M059J (cell line): Measurements from ENCODE around the gene BCHE. TPM values are rescaled to one million over a fixed set of nuclear protein-coding genes. Genes with fewer than 3 reads are reported as not detected.
A peak's percentile ranks its signal among the peaks of the same experiment; 100 is the strongest.

Source experiments
- DNase-seq: peaks from one replicate; pipeline ENCODE4 v3.0.0-alpha.2; 2012; ENCODE audit warnings: low read depth
- total RNA-seq: library from RNA; depleted of rRNA; stranded (reverse); fragments of >200 nt; shearing (Covaris generic); gene quantifications from 2 replicates; pipeline ENCODE4 v1.2.3, GENCODE V29; 2014

BCHE gene
- total RNA-seq, 1 experiment from 2014 or later, result 4.0 TPM

DNA sequence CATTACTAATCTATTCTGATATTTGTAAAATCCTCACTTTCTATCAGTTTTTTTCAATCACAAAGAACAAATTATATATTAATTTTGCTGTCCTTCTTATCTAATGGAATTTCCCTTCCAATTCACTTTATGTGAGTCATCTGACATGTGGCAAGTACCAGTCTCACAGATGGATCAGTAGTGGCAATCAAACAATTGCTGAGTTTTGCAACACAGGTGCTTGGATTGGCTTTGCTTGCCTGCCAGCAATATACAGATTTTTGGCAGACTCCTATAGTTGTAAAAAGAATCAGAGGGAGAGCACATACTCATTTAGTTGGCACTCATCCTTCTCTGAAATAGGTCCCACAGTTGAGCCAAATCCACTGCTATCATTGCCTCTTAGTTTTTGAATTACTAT is 83.7 kb downstream of the BCHE start:
- peak; percentile 2 for DNase-seq

DNA sequence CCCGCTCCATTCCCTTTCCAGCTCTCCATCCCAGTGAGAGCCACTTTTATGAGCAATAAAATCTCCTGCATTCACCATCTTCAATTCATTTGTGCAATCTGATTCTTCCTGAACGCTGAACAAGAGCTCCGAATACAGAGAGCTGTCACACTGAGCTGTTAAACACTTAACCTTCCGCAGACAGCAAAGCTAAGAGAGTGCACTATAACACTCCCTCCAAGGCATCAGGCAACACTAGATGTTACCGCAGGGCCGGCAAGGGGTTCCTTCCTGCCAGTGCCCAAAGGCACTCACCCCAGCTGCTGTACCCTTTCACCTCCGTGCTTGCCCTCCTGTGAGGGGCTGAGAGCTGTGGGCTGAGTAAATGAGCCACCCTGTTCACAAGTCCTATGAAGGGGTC is 85.6 kb downstream of the BCHE start:
- DNase-seq, result no peak

DNA sequence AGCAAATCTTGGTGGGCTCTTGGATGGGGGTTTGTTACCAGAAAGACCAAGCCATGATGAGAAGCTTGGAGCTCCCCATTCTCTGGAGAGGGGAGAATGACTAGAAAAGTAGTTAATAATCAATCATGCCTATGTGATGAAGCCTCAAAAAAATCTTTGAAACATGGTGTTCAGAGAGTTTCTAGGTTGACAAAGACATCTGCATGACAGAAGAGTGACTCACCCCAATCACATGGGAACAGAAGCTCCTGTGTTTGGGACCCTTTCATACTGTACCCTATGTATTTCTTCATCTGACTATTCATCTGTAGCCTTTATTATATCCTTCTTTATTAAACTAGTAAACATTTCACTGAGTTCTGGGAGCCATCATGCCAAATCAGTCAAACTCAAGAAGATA is 87.4 kb downstream of the BCHE start:
- DNase-seq, result no peak

DNA sequence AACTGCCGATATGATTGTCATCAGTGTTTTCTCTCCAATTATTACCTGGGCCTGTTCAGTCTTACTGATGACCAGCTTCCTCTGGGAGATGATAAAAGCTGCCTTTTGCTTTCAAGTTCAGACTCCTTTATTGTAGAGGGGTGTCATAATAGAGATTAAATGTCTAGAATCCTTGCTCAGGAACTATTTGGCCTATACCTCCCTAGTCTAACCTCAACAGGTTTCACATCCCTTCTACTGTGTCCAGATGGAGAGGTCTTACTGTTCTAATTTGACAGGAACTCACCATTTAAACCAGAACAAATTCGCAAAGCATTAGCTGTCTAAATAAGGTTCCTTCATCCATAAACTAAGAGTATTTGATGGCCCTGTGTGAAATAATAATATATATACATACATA is 88.0 kb downstream of the BCHE start:
- DNase-seq, result no peak

DNA sequence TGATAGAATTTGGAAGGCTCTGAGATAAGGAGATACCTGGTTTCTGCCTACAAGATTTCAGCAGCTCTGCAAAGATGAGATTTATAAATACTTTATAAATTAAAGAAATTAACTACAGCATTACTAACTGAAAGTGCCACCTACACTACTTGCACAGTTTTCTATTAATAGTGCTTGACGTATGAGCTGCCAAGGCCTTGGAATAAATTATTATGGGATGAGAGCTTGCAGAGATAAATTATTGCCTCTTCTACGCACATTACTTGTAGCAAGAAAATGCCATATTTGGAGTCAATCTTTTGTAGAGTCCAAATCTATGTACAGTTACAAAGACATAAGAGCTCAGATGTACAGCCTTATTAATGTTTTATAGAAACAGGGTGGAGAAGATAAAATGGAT is 89.1 kb downstream of the BCHE start:
- DNase-seq, result no peak

DNA sequence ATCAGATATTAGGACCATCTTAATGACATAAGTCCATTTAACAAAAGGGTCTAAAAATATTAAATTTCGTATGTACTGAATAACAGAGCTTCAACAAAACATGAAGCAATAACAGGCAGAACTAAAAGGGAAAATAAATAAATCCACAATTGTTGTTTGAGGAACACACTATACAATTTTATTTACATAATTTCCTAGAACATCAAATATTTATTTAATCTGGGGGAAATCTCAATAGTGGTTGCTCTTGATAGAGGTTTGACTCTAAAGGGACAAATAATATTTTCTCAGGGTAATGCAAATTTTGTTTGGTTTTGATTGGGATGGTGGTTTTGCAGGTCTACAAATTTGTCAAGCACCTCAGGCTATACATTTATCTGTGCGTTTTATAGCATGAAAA is 90.3 kb downstream of the BCHE start:
- DNase-seq, result no peak

DNA sequence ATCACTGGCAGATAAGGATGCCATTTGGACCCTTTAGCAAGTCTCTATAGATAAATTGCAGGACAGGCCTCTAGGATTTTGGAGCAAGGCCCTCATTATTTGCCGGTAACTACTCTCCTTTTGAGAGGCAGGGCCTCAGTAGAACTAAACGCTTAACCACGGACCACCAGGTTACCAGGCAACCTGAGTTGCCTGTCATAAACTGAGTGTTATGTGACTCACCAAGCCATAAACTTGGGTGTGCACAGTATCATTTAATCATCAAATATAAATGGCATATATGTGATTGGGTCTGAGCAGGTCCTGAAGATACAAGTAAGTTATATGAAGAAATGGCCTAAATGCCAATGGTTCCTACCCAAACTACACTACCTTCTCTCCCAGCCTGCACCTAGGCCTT is 93.2 kb downstream of the BCHE start:
- DNase-seq, result peak; percentile 3

DNA sequence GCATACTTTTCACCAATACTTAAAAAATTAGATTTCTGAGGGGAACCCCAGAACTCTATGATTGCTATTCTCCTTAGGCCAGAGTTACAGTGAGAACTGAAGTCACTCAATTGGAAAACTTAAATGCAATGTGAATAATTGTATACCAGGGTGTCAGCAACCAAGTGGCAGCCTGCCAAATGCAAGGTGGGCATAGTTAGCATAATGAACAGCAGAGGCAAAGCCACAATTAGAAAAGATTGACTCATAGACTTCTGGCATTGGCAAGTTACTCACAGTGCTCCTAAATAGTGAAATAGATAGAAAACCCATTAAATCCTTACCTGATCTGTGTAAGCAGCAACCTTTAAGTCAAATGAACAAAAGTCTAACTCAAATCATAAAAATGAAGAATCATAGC is 94.9 kb downstream of the BCHE start:
- DNase-seq, result peak; percentile 10

DNA sequence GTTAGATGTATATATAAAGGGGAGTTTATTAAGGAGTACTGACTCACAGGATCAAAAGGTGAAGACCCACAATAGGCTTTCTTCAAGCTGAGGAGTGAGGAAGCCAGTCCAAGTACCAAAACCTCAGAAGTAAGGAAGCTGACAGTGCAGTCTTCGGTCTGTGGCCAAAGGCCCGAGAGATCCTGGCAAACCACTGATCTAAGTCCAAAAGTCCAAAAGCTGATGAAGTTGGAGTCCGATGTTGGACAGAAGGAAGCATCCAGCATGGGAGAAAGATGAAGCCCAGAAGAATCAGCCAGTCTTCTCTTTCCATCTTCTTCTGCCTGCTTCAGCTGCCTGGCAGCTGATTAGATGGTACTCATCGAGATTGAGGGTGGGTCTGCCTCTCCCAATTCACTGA is 107.5 kb downstream of the BCHE start:
- no peak for DNase-seq

DNA sequence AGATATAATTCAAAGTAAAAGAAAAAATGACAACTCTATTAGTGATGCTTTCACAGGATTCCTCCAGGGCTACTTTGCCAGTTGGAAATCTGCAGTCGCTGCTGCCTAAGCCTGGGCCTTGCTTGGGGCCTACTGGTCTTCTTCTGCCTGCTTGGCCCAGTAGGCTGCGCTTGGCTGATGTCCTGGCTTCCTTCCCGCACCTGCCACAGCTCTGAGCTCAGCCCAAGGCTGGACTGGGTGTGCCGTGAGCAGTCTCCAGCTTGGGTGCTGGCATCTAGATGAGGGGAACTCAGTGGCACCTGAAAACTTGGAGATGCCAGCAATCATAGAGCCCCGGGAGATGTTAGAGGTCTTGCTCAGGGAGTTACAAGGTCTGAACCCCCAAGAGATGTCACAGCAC is 108.3 kb downstream of the BCHE start:
- DNase-seq, result no peak

DNA sequence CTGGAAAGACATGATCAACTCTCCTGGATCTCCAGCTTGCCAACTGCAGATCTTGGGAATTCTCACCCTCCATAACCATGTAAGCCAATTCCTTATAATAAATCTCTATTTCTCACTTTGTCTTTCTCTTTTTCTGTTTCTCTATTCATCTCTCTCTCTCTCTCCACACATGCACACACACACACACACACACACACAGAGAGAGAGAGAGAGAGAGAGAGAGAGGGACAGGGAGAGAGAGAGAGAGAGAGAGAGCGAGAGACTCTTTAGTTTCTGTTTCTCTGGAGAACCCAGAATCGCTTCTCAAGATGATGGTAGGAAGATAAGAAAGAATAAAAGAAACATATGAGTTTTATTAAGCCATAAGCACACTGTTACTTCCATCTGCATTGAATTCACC is 111.9 kb downstream of the BCHE start:
- DNase-seq, result no peak
